ENCODE measurements around the gene GSPT1. TPM values are rescaled to one million over a fixed set of nuclear protein-coding genes. Genes with fewer than 3 reads are reported as not detected.
A peak's percentile ranks its signal among the peaks of the same experiment; 100 is the strongest.
"Not testable (repeated sequence)": the region's sequence is repeated elsewhere in the genome, so short reads cannot be mapped to it uniquely, and the experiment has no call there.

GSPT1 gene
- total and polyA plus RNA-seq, 9 of the 15 experiments (the other 6 are each of a cell fraction or from before 2014, with no cell fraction given): 63.8 to 269 (median 148) TPM

DNA sequence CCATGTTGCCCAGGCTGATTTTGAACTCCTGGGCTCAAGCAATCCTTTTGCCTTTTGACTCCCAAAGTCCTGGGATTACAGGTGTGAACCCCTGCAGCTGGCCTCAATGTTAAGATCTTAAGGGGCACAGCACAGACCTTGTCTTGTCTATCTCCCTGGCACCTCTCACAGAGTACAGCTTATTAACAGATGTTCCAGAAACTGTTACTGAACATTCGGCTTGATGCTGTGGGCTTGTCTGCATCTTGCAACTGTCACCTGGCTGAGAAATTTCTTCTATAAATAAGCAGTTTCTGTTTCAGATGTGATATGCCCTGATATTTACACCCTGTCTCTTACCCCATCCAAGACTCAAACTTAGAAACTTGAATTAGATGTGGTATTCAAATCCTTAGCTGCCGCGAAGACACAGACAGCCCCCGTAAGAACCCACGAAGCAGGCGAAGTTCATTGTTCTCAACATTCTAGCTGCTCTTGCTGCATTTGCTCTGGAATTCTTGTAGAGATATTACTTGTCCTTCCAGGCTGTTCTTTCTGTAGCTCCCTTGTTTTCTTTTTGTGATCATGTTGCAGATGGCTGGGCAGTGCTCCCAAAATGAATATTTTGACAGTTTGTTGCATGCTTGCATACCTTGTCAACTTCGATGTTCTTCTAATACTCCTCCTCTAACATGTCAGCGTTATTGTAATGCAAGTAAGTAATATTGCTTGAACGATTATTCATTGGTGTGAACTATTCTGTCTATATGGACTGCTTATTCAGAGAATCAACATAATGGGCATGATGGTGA, 49.2 kb upstream of the GSPT1 start, which contains the start of gene TNFRSF17 (continued):
- TF ChIP-seq NR4A1 (CRISPR knock-in tag; IDR thresholded peaks at IDR 0.05) (no peak), NR4A1 (tag; IDR thresholded peaks at IDR 0.05) (peak; percentile 52; the same call in 1 of the 2 replicates), JUN (IDR thresholded peaks at IDR 0.05; ENCODE audit: borderline replicate concordance, low read depth, low read length) (no peak), JUN (CRISPR knock-in tag; IDR thresholded peaks at IDR 0.05; ENCODE audit: borderline replicate concordance) (no peak), CHD2 (IDR thresholded peaks at IDR 0.05; ENCODE audit: low read depth, low read length) (no peak), FOXK2 (conservative IDR thresholded peaks at IDR 0.05 in 1 of 2, IDR thresholded peaks at IDR 0.05 in 1 of 2; ENCODE audit: low read depth in 2 of 2) (peak in 1 of 2 experiments; percentile 31; a peak in 1 of 4 replicates), MAZ (CRISPR knock-in tag; conservative IDR thresholded peaks at IDR 0.05 in 1 of 2, IDR thresholded peaks at IDR 0.05 in 1 of 2) (no peak), L3MBTL2 (IDR thresholded peaks at IDR 0.05) (no peak)
- TF ChIP-seq, protein P1, sequence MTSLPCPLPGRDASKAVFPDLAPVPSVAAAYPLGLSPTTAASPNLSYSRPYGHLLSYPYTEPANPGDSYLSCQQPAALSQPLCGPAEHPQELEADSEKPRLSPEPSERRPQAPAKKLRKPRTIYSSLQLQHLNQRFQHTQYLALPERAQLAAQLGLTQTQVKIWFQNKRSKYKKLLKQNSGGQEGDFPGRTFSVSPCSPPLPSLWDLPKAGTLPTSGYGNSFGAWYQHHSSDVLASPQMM (CRISPR knock-in tag; IDR thresholded peaks at IDR 0.05): no peak

DNA sequence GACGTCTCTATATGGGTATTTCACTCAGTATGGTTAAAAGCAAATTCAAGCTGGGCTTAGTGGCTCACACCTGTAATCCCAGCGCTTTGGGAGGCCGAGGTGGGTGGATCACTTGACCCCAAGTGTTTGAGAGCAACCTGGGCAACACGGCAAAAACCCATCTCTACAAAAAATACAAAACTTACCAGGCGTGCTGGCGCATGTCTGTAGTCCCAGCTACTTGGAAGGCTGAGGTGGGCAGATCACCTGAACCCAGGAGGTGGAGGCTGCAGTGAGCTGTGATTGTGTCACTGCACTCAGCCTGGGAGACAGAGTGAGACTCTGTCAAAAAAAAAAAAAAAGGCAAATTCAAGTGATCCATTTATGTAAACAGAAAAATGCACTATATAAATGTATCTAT, 48.0 kb upstream of the GSPT1 start:
- no peak for TF ChIP-seq FOXK1 (CRISPR knock-in tag; IDR thresholded peaks at IDR 0.05; ENCODE audit: borderline replicate concordance)
- intact Hi-C loops (cut with micrococcal nuclease): no loop called here
- H3K27ac ChIP-seq (ENCODE audit: extremely low read depth, low read depth, low read length): no peak overlapping the region

DNA sequence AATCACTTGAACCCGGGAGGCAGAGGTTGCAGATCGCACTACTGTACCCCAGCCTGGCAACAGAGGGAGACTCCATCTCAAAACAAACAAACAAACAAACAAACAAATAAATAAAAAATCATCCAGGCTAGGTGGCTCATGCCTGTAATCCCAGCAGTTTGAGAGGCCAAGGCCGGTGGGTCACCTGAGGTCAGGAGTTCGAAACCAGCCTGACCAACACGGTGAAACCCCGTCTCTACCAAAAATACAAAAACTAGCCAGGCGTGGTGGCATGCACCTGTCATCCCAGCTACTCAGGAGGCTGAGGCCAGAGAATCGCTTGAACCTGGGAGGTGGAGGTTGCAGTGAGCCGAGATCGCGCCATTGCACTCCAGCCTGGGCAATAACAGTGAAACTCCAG, 47.2 kb upstream of the GSPT1 start:
- POLR2A ChIA-PET; H3K4me3 ChIP-seq; H3K27ac ChIP-seq (ENCODE audit: extremely low read depth, low read depth, low read length); in situ Hi-C loops (cut with MboI); H3K4me2 ChIP-seq (ENCODE audit: insufficient read depth, low read length); H3K9ac ChIP-seq (ENCODE audit: insufficient read depth in 1 of 2, low read depth in 2 of 2, low read length in 2 of 2); DNase-seq (ENCODE audit: extremely low read depth in 1 of 4, low spot score in 3 of 4); H3K36me3 ChIP-seq (ENCODE audit: control insufficient read depth, insufficient read depth, low read length); H4K20me1 ChIP-seq (replicated peaks; ENCODE audit: control insufficient read depth, insufficient read depth, low read length); H3K9me3 ChIP-seq (replicated peaks; ENCODE audit: control insufficient read depth, insufficient read depth, low read depth, low read length); ATAC-seq; H2AFZ ChIP-seq (ENCODE audit: low read depth, low read length); FAIRE-seq; H3K27me3 ChIP-seq (ENCODE audit: control insufficient read depth in 2 of 2, insufficient read depth in 2 of 2, low read length in 2 of 2); H3K9me1 ChIP-seq (ENCODE audit: control insufficient read depth, insufficient read depth, low read length); BruUV-seq (replicated peaks); intact Hi-C loops (cut with micrococcal nuclease); H3K79me2 ChIP-seq (ENCODE audit: control insufficient read depth, insufficient read depth, low read length): not testable (repeated sequence)
- WGBS (ENCODE audit: insufficient coverage, low coverage, missing lambda C conversion rate): 71% methylated on average over 11 of the region's 11 CpGs
- peaks cover 0 to 12% of the 10 kb centered on the region in 2 experiments; a peak in 2 of 5 replicates for H3K4me1 ChIP-seq (replicated peaks in 1 of 2; ENCODE audit: control insufficient read depth in 2 of 2, insufficient read depth in 2 of 2, low read length in 2 of 2)
- CTCF ChIA-PET (ENCODE audit: low intra/inter-chr PET ratio): interaction anchor here (0.7 kb wide), 1 partner anchor 105 kb away, joined by 5 read pairs; no protein-coding TSS in a partner anchor

More for the DNA sequence above, 48.0 kb upstream of the GSPT1 start:
- FAIRE-seq (no peak), DNase-seq (ENCODE audit: extremely low read depth in 1 of 4, low spot score in 3 of 4) (no peak), ATAC-seq (no peak)
- Histone ChIP-seq H3K36me3 (ENCODE audit: control insufficient read depth, insufficient read depth, low read length) (no peaks in the 10 kb centered on the region), H3K27me3 (ENCODE audit: control insufficient read depth in 2 of 2, insufficient read depth in 2 of 2, low read length in 2 of 2) (no peaks in the 10 kb centered on the region), H2AFZ (ENCODE audit: low read depth, low read length) (peak overlapping the region; percentile 79), H3K9me3 (replicated peaks; ENCODE audit: control insufficient read depth, insufficient read depth, low read depth, low read length) (no peaks in the 10 kb centered on the region), H3K4me3 (no peak overlapping the region), H3K79me2 (ENCODE audit: control insufficient read depth, insufficient read depth, low read length) (no peaks in the 10 kb centered on the region), H3K4me2 (ENCODE audit: insufficient read depth, low read length) (peak overlapping the region; percentile 24), H4K20me1 (replicated peaks; ENCODE audit: control insufficient read depth, insufficient read depth, low read length) (no peaks in the 10 kb centered on the region), H3K9ac (ENCODE audit: insufficient read depth in 1 of 2, low read depth in 2 of 2, low read length in 2 of 2) (no peak overlapping the region), H3K9me1 (ENCODE audit: control insufficient read depth, insufficient read depth, low read length) (no peaks in the 10 kb centered on the region), H3K4me1 (replicated peaks in 1 of 2; ENCODE audit: control insufficient read depth in 2 of 2, insufficient read depth in 2 of 2, low read length in 2 of 2) (peaks cover 0 to 12% of the 10 kb centered on the region in 2 experiments; a peak in 2 of 5 replicates)
- in situ Hi-C loops (cut with MboI): no loop called here
- ChIA-PET POLR2A (interaction anchor here (1.0 to 1.2 kb wide), 3 partner anchors 9 to 14 kb away, joined by 4 read pairs; partner anchors contain the start of gene SNX29), CTCF (ENCODE audit: low intra/inter-chr PET ratio) (interaction anchor here (0.6 kb wide), 1 partner anchor 104 kb away, joined by 3 read pairs; no protein-coding TSS in a partner anchor)
- 47% methylated on average over 6 of the region's 6 CpGs for WGBS (ENCODE audit: insufficient coverage, low coverage, missing lambda C conversion rate)
- no TSS peak for BruUV-seq (replicated peaks)

Measured in K562 (cell line).